ENCODE results near the gene MATK.

MATK gene

DNA sequence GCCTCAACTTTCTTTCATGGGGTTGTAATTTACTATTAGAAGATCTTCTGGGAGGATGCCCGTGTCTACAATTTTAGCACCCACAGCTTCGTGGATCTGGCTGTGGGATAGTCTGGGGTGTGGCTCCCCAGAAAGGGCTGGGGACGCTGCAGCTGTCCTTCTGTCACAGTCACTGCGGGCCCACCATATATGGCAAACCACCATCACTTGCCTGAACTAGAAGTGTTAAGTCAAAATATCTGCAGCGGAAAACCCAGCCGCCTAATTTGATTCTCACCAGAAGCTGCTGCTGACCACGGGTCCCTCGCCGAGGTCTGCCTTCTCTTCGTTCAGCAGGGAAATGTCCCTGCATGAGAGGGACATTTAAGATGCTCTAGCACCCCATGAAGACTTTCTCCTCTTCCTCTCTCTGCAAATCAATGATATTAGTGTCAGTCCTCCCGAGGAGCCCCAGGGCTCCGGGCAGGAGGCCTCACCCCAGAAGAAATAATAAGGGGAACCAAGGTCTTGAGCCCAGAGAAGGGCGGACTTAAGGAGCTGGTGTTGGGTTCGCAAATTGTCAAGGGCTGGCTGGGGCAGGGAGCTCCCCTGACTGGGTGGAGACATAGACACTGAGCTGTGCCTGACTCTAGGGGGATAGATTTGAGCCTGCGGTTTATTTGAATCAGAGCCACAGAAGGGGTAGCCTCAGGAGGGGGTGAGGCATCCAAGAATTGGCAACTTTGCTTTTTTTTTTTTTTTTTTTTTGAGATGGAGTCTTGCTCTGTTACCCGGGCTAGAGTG, 3.0 kb upstream of the MATK start:
- no peak for DNase-seq

DNA sequence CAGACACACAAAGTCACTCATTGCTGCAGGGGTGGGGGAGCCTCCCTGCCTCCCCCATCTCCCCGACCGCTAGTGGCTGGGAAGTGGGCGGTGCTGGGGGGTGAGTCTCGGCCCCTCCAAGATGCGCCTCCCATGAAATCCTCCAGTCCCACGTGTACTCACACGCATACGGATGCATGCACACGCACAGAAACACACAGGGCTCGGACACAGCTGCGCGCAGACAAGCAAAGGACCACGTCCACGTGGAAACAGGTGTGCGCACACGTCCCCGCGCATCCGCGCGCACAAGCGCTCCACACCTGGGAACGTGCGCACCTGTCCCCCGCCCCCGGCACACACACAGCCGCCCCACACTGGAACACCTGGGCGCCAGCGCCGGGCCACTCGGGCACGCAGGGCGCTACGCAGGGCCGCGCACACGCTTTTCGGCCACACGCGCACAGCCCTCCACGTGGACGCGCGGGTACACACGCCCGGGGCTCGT, 687 bp downstream of the MATK start:
- DNase-seq: no peak

DNA sequence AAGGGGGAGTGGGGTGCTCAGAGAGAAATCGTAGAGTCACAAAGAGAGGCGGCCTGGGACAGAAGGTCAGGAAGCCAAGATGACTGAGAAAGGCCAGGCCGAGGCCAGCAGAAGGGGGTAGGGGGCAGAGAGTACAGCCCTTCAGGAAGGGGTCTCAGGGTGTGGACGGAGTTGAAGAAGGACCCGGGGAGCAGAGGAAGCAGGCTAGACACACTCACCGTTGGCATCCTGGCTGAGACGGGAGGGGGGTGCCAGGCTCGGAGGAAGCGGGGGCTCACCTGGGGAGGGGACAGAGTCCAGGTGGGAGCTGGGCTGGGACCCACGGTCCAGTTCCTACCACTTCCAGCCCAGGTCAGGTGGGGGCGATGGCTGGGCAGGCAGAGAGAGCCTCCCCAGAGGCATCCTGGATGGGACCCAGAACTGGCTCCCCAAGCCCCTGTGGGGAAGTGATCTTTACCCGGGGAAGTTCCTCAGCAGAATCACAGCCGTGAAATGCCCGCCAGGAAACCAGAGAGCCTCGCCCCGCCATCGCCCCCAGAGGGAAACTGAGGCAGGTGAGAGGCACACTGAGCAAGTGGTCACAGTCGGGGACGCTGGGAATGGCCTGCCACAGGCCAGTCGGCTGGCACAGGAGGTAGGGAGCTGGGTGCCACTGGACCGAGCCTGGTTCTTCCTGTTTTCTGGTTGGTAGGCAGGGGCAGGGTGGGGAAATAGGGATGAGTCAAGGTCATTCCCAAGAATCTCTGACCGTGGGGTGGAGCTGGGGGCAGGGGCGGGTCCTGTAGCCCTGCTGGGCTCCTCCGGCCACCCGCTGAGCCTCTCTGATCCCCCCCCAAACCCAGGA, 1.4 kb downstream of the MATK start:
- DNase-seq: no peak

DNA sequence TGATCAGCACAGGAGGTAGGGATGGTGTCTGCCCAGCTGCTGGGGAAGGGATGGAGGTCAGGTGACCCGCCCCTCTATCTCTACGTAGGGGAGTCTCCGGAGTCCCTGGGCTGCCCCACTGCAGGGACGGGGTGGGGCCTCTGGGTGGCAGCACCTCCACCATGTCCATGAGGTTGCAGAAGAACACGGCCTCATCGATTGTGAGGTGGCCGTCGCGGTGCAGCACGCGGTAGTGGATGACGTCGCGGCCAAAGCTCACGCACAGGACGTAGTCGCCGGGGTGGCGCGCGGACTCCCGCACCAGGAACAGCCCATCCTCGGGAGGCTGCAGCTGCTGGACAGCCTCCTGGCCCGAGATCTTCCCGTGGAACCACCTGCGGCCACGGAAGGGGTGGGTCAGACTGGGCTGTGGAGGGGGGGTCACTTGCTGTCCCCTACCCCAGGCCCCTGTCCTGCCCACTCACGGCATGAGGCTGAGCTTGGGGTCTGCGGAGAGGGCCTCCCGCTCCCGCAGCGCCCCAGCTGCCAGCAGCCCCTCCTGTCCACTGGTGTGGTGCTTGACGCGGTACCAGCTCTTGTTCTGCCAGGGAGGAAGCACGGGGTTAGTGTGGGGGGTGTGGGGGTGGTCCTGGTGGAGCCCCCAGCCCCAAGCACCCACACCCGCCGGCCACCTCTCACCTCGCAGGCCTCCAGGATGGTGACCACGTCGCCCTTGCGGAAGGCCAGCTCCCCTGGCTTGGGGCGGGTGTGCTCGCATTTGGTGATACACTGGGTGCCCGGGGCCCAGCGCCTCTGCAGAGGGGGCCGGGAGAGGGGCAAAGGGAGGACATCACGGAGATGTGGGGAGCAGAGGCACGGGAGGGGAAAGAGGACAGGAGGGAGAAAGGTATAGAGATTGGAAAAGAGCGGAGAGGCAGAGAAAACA, 2.3 kb downstream of the MATK start:
- DNase-seq: no peak

DNA sequence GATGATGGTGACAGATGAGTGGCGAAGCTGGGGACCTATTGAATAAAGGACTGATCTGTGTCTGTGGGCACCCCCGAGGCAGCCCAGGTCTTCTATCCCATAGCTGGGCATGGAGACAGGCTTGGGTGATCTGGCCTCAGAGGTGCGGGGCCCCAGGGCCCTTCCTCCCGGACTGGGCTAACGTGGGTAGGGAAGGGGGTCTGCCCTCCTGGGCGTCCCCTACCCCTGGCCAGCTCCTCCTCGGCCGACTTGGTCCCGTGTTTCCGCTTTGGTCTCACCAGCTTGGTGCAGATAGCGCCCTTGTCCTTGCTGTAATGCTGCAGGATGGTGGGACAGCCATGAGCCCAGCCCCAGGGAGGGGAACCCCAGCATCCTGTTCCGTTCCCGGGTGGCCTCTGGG, 3.3 kb downstream of the MATK start:
- no peak for DNase-seq

DNA sequence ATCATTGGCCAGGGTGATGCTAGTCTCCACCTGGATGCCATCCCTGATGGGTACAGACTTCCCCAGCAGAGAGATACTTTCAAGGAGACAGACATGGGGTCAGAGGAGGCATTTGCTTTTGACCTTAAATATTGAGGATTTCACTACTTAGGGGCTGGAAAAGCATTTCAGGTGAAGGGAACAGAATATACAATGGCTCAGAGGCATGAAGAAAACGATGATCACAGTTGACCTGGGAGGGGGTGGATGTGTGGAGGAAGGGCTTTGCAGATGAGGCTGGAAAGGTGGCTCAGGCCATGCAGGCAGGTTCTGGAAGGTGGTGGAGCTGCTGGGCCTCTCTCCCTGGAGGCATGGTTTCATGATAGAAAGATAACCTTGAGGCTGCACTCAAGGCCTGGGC, 3.9 kb downstream of the MATK start:
- DNase-seq: no peak

DNA sequence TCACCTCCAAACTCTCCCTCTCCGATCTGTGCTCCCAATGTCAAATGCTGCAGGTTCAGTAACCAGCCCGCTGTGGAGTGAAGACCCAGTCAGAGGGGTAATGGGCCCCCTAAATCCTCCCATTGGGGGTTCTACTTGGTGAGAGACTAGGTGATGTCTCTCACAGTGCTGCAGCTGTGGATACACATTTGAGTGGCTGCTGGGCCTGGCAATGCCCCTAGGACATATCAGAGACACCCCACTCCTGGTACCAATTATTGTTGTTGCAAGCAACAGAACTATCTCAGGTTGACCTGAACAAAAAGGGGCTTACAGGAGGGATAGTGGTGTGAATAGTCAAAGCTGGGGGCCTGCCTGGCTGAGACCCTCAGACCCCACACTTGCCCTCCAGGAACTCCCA, 4.6 kb downstream of the MATK start:
- DNase-seq: no peak

DNA sequence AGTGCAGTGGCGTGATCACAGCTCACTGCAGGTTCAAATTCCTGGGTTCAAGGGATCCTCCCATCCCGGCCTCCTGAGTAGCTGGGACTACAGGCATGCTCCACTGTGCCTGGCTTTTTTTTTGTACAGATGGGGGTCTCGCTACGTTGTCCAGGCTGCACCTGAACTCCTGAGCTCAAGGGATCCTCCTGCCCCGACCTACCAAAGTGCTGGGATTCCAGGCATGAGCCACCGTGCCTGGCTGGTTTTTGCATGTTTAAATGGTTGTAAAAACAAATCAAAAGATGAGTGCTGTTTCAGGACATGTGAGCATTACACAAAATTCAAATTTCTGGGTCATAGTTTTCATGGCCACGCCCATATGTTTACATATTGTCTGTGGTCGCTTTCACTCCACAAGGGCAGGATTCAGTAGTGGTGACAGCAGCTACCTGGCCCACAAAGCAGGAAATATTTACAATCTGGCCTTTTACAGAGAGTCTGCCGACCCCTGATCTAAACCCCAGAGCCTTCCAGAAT, 5.3 kb downstream of the MATK start:
- DNase-seq: no peak

DNA sequence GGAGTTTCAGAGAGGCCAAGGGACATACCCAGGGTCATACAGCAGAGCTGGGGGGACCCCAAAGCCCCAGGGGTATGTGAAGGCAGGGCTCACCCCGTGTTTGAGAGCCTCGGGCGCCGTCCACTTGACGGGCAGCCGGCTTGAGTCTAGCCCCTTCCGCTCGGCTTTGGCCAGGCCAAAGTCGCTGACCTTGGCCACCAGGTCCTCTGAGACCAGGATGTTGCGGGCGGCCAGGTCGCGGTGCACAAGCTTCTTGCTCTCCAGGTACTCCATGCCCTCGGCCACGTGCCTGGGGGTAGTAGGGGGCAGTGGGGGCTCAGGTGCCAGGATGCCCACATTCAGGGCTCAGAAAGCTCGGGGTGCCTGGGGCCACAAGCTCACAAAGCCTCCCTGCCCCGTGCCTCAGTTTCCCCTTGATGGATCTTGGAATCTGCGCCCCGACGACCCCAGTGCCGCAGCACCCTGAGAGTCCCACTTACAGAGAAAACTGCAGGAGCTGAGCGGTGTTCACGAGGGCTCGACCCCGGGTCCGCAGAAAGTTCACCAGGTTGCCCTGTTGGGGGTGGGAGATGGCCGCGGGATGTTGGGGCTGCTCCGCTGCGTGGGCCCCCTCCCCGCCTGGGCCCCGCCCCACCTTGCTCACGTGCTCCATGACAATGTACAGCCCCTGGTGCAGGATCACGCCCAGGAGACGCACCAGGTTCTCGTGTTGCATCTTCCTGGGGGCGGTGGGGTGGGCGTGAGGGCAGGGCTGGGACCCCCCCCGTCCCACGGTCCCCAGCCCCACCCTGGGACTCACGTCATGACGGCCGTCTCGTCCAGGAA, 7.1 kb downstream of the MATK start:
- DNase-seq: no peak

DNA sequence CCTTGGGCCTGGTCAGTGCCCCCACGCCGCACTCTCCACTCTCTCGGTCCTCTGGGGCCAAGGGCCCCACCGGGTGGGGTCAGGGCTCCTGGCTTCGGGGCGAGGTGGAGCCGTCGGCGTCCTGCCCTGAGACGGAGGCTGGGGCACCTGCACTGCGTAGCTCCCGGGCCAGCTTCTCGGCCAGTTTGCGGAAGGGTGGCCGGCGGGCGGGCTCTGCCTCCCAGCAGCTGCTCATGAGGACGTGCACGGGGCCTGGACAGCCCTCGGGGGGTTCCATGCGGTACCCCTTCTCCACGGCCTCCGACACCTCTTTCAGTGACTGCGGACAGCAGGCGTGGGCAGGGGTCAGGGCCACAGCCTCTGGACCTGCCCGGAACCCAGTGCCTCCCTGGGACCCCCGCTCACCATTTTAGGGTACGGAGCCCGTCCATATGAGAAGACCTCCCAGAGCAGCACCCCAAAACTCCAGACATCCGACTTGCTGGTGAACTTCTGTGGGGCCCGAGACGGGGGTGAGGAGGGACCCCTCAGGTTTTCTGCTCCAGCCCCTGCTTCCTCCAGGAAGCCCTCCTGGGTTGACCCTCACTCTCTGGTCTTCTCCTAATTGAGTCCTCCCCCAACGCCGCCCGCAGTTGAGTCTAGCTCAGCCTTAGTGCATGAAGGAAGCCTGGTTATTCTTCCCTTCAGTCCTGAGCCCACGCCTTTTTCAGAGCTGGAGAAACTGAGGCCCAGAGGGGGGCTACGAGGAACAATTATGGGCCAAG, 7.9 kb downstream of the MATK start:
- DNase-seq: no peak

DNA sequence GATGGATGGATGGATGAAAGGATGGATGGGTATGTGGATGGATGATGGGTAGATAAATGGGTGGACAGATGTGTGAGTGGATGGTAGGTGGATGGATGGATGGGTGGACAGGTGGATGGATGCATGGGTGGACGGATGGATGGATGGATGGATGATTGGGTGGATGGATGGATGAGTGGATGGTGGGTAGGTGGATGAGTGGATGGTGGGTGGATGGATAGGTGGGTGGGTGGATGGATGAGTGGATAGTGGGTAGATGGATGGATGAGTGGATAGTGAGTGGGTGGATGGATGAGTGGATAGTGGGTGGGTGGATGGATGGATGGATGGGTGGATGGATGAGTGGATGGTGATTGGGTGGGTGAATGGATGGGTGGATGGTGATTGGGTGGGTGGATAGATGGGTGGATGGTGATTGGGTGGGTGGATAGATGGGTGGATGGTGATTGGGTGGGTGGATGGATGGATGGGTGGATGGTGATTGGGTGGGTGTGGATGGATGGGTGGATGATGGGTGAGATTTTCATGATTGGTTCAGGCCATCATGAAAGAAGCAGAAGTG, 9.6 kb downstream of the MATK start:
- DNase-seq: no peak

DNA sequence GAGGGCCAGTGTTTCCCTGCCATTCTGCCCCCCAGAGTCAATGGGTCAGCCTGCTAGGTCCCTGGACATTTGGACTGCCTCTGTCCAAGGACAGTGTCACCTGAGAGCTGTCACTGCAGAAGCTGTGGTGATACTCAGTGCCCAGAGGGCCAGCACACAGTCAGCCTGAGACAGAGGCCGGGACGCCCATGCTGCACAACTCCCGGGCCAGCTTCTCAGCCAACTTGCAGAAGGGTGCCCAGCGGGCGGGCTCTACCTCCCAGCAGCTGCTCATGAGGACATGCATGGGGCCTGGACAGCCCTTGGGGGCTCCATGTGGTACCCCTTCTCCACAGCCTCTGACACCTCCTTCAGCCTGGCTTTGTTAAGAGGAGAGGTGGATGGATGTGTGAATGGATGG, 10.3 kb downstream of the MATK start:
- DNase-seq: no peak

DNA sequence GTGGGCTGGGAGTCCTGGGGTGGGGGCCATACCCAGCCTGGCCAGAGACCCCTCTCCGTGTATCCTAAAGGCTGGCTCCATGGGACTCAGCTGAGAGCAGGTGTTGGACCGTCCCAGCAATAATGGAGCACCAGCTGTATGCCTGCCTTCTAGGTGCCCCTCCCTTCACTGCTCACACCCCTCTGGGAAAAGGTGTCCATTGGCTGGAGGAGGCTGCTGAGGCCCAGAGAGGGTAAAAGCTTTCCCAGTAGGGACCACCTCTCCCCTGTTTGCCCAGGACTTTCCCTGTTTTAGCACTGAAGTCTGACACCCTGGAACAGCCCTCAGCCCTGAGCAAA, 10.8 kb downstream of the MATK start:
- DNase-seq: no peak

DNA sequence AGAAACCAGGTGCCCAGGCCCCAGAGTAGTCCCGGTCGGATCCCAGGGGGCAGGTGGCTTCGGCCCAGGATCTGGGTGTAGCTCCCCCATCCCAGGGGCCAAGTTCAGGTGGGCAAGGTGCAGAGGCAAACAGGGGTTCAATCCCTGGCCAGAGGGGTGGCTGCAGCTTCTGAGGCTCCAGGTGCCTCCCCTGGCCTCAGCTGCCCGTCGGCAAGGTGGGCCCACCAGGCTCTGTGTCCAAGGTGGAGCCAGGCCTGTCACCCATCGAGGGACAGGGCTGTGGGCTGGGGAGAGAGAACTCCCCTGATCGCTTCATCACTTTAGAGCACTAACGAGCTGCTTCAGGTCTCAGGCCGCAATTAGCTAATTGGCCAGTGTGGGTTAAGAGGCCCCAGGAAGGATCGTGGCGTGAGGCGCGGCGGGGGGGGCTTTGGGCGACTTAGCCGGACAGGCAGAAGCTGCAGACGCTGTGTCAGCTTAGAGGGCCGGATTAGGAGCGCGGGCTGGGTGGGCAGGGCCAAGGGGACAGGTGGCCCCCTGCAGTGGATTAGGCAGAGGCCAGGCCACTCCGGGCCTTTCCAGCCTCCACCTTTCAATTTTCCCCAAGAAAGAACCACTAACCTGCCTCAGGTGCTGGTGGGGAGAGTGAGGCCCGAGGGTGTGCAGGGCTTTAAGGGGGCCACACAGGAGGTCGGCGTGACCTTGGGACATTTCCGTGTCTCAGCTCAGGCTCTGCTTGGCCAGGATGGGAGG, 11.4 kb downstream of the MATK start:
- DNase-seq: no peak

DNA sequence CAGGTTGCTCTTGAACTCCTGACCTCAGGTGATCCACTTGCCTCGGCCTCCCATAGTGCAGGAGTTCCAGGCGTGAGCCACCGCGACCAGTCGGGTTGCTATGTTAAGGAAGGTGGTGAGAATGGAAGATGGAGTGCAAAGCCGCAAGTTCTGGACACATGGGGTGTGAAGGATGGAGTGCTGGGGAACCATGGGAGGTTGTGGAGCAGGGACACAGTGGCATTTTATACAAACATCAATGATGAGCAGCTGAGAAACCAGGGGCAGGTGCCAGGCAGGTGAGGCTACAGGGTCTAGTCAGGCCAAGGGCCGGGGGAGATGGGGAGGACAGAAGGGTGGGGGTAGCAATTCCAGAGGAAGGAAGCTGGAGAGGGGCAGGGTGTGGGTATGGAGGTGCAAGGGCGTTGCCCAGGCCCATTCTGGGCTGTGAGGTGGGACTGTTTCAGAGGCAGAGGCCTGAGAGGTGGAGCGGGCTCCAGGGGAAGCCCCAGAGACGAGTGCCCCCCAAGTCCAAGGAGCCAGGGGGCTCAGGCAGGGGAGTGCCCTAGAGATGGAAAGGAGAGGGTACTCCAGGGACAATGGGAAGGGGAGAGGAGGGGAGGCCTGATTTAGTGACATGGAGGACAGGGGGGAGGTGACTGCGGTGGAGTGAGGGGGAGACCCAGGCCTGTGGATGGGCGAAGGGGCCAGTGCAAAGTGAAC, 12.2 kb downstream of the MATK start:
- no peak for DNase-seq

DNA sequence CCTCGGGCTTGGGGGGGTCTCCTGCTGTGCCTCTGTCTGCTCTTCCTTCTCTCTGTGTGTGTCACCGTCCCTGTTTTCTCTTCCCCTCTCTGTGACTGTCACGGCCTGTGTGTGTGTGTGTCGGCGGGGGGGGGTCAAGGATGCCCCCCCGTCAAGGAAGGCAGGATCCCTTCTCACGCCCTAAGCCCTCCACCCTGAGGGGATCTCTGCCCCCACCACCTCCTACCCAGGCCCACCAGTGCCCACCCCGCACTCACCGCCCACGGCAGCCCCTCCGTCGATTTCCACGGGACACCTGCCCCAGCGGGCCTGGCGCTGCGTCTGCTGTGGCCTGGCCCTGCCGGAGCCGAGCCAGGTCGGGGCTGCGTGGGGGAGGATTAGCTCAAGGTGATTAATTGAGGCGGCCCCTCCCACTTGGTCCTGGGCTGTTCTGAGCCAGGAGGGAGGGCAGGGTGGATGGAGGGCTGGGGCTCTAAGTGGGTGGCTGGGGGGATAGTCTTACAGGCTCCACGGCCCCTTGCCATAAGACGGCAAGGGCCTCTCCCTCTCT, 14.2 kb downstream of the MATK start, which contains the start of gene RAX2:
Gene RAX2, minus strand, starts transcription at position 323 of the 550 bp plus-strand sequence. CDS start 486 bp downstream, outside the sequence.
- DNase-seq: no peak

DNA sequence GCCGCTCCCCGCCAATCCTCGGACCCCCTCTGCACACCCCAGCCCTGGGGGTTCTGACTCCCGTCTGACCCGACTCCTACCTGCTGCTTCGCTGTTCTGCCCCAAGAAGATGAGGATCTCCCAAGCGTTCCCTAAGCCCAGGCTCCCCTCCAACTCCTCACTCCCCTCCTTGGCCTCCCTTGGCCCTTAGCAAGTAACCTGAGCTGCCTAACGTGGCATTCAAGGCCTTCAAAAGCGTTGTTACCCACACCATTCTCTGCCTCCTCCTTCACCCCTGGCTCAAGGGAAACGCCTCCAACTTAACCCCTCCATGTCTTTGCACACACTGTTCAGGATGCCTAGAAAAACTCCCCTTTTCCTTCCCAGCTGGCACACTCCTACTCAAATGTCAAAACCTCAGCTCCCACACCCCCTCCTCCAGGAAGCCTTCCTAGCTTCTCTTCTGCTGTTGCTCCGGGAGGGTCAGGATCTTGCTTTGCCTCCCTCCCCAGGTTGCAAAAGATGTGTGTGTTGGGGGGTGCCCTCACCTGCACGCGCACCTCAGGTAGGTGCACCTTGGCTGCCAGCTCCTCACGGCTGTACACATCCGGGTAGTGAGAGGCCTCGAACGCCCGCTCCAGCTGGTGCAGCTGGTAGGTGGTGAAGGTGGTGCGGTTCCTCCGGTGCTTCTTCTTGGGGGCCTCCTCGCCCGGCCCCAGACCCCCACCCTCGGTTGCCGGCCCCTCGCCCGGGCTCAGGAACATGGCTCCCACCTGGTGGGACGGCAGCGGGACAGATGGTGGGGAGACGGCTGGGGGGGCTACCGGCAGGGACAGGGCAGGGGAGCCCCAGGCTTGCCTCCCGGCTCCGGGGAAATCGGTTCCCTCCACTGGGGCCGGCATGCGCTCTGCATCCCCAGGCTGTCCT, 14.9 kb downstream of the MATK start:
- DNase-seq: no peak

Data from GF-D8 (cell line).